Neural cell (in vitro differentiated cells): ENCODE results near the gene SGPP2. TPM values are rescaled to one million over a fixed set of nuclear protein-coding genes. Genes with fewer than 3 reads are reported as not detected.

Experiments used
- H2AFZ ChIP-seq: fragments of 200-600, 300-800 bp; sonication (generic), shearing (Covaris generic); 2 replicates; pipeline ENCODE4 v1.6.0; 2014; ENCODE audit warnings: low read depth, mild to moderate bottlenecking, antibody characterized with exemption, low read length, moderate library complexity
- H3F3A ChIP-seq: fragments of 200-600 bp; shearing (Covaris generic); 2 replicates; pipeline ENCODE4 v1.6.1; 2016; ENCODE audit warnings: mild to moderate bottlenecking, moderate library complexity, mixed read lengths, antibody characterized with exemption, low read length; ENCODE audit not compliant: insufficient read depth, poor library complexity, severe bottlenecking
- H3K27ac ChIP-seq: fragments of 200-600, 300-800 bp; sonication (generic), shearing (Covaris generic); 2 replicates; pipeline ENCODE4 v1.5.1; 2014; ENCODE audit warnings: mild to moderate bottlenecking, low read length, moderate library complexity
- H3K27me3 ChIP-seq: fragments of 300-800, 200-600 bp; sonication (generic), shearing (Covaris generic); 2 replicates; pipeline ENCODE4 v1.6.0; 2014; ENCODE audit warnings: mild to moderate bottlenecking, low read depth, low read length, moderate library complexity; ENCODE audit not compliant: insufficient read depth
- H3K36me3 ChIP-seq: fragments of 300-800, 200-600 bp; sonication (generic), shearing (Covaris generic); 2 replicates; pipeline ENCODE4 v1.5.1; 2014; ENCODE audit warnings: mild to moderate bottlenecking, antibody characterized with exemption, low read length, moderate library complexity; ENCODE audit not compliant: insufficient read depth
- H3K4me2 ChIP-seq: fragments of 300-800, 200-600 bp; sonication (generic), shearing (Covaris generic); 2 replicates; pipeline ENCODE4 v1.6.0; 2014; ENCODE audit warnings: mild to moderate bottlenecking, low read length
- H3K4me3 ChIP-seq: fragments of 300-800, 200-600 bp; sonication (generic), shearing (Covaris generic); 2 replicates; pipeline ENCODE4 v1.5.1; 2014; ENCODE audit warnings: mild to moderate bottlenecking, low read length, moderate library complexity
- H3K79me2 ChIP-seq: fragments of 200-600 bp; shearing (Covaris generic); replicated peaks from 2 replicates; pipeline ENCODE4 v1.6.0; 2014; ENCODE audit warnings: mild to moderate bottlenecking, low read length, moderate library complexity; ENCODE audit not compliant: insufficient read depth
- H3K9ac ChIP-seq: fragments of 300-800, 200-600 bp; sonication (generic), shearing (Covaris generic); 2 replicates; pipeline ENCODE4 v1.6.1; 2016; ENCODE audit warnings: mild to moderate bottlenecking, low read length, mixed read lengths
- H3K9me2 ChIP-seq: fragments of 200-600 bp; shearing (Covaris generic); 2 replicates; pipeline ENCODE4 v1.6.1; 2016; ENCODE audit warnings: mild to moderate bottlenecking, low read length, mixed read lengths; ENCODE audit not compliant: insufficient read depth
- H3K9me3 ChIP-seq: fragments of 200-600, 300-800 bp; sonication (generic), shearing (Covaris generic); 2 replicates; pipeline ENCODE4 v1.6.1; 2016; ENCODE audit warnings: mild to moderate bottlenecking, mixed run types, low read length, moderate library complexity, mixed read lengths
- H4K20me1 ChIP-seq: fragments of 200-600 bp; shearing (Covaris generic); 2 replicates; pipeline ENCODE4 v1.6.1; 2016; ENCODE audit warnings: mild to moderate bottlenecking, mixed run types; ENCODE audit not compliant: insufficient read depth
- CTCF ChIP-seq: fragments of 450-650 bp; IDR thresholded peaks from 2 replicates; pipeline ENCODE4 v1.5.1; 2014; ENCODE audit warnings: antibody characterized with exemption, mild to moderate bottlenecking, moderate library complexity; ENCODE audit not compliant: poor library complexity, severe bottlenecking
- EP300 ChIP-seq: fragments of 450-650 bp; conservative IDR thresholded peaks from 2 replicates; pipeline ENCODE4 v1.6.1; 2014; ENCODE audit warnings: antibody characterized with exemption, mild to moderate bottlenecking, moderate library complexity; ENCODE audit not compliant: poor library complexity, severe bottlenecking
- EZH2 ChIP-seq: fragments of 200-600, 300-800 bp; shearing (Covaris generic), sonication (generic); IDR thresholded peaks from 2 replicates; pipeline ENCODE4 v1.6.1; 2014; ENCODE audit warnings: antibody characterized with exemption, low read length, borderline replicate concordance, mild to moderate bottlenecking; ENCODE audit not compliant: insufficient read depth, poor library complexity, severe bottlenecking
- MXI1 ChIP-seq: fragments of 450-650 bp; conservative IDR thresholded peaks from 2 replicates; pipeline ENCODE4 v1.6.1; 2014; ENCODE audit warnings: antibody characterized with exemption, mild to moderate bottlenecking; ENCODE audit not compliant: poor library complexity, severe bottlenecking
- POLR2AphosphoS5 ChIP-seq: IDR thresholded peaks from 2 replicates; pipeline ENCODE4 v1.6.1; 2012
- RAD21 ChIP-seq: fragments of 450-650 bp; conservative IDR thresholded peaks from 2 replicates; pipeline ENCODE4 v1.6.1; 2014; ENCODE audit warnings: antibody characterized with exemption, mild to moderate bottlenecking, moderate library complexity
- REST ChIP-seq: IDR thresholded peaks from 2 replicates; pipeline ENCODE4 v1.6.1; 2012; ENCODE audit warnings: borderline replicate concordance
- SMC3 ChIP-seq: fragments of 450-650 bp; conservative IDR thresholded peaks from 2 replicates; pipeline ENCODE4 v1.6.1; 2014; ENCODE audit warnings: antibody characterized with exemption, mild to moderate bottlenecking, moderate library complexity; ENCODE audit not compliant: poor library complexity
- TAF1 ChIP-seq: IDR thresholded peaks from 2 replicates; pipeline ENCODE4 v1.6.1; 2012; ENCODE audit warnings: low read depth
- polyA plus RNA-seq: library from polyadenylated mRNA; depleted of rRNA; stranded (reverse); fragments of >200 nt; gene quantifications from 2 replicates; pipeline ENCODE4 v1.2.3, GENCODE V29; 2014

The SGPP2 gene
- polyA plus RNA-seq, 1 donor from 2014 or later = 0.38 TPM

- no peak overlapping the region for H3K4me2 ChIP-seq
- TF ChIP-seq CTCF = no peak
- TF ChIP-seq TAF1 = no peak
- TF ChIP-seq POLR2AphosphoS5 = no peak
- no peak for TF ChIP-seq RAD21
- no peaks in the 10 kb centered on the region for H3K9me2 ChIP-seq
- H3K36me3 ChIP-seq = no peaks in the 10 kb centered on the region
- no peak overlapping the region for H3K27ac ChIP-seq
- no peaks in the 10 kb centered on the region for H3K9me3 ChIP-seq
- no peak overlapping the region for H2AFZ ChIP-seq
- no peak overlapping the region for H3K9ac ChIP-seq
- no peaks in the 10 kb centered on the region for H3K27me3 ChIP-seq
- H3K79me2 ChIP-seq = no peaks in the 10 kb centered on the region
- H3F3A ChIP-seq = no peaks in the 10 kb centered on the region
- H4K20me1 ChIP-seq = no peaks in the 10 kb centered on the region
- no peak overlapping the region for H3K4me3 ChIP-seq
Measured at GRCh38 chr2:222440673-222441422, 16.5 kb downstream of the SGPP2 start.

- no peaks in the 10 kb centered on the region for H3K9me2 ChIP-seq
- H3K4me2 ChIP-seq = no peak overlapping the region
- H3K9me3 ChIP-seq = no peaks in the 10 kb centered on the region
- H4K20me1 ChIP-seq = no peaks in the 10 kb centered on the region
- no peak overlapping the region for H3K4me3 ChIP-seq
- H3K36me3 ChIP-seq = no peaks in the 10 kb centered on the region
- H2AFZ ChIP-seq = no peak overlapping the region
- H3K27ac ChIP-seq = no peak overlapping the region
- H3K9ac ChIP-seq = no peak overlapping the region
- no peaks in the 10 kb centered on the region for H3F3A ChIP-seq
- no peaks in the 10 kb centered on the region for H3K79me2 ChIP-seq
- TF ChIP-seq RAD21 (no peak), CTCF (no peak), TAF1 (no peak)
- no peaks in the 10 kb centered on the region for H3K27me3 ChIP-seq
Measured at GRCh38 chr2:222442665-222443064, 18.3 kb downstream of the SGPP2 start.

- H3K27me3 ChIP-seq = no peaks in the 10 kb centered on the region
- no peaks in the 10 kb centered on the region for H3K9me3 ChIP-seq
- H3K27ac ChIP-seq = no peak overlapping the region
- H3K4me2 ChIP-seq = no peak overlapping the region
- no peak overlapping the region for H3K9ac ChIP-seq
- no peak for TF ChIP-seq SMC3
- TF ChIP-seq TAF1 = no peak
- TF ChIP-seq EZH2 = no peak
- TF ChIP-seq MXI1 = no peak
- TF ChIP-seq POLR2AphosphoS5 = no peak
- TF ChIP-seq RAD21 = no peak
- no peak for TF ChIP-seq REST
- no peak for TF ChIP-seq EP300
- TF ChIP-seq CTCF = no peak
- H2AFZ ChIP-seq = no peak overlapping the region
- H3K4me3 ChIP-seq = no peak overlapping the region
- no peaks in the 10 kb centered on the region for H4K20me1 ChIP-seq
- H3K9me2 ChIP-seq = no peaks in the 10 kb centered on the region
- no peaks in the 10 kb centered on the region for H3K79me2 ChIP-seq
- no peaks in the 10 kb centered on the region for H3F3A ChIP-seq
- no peaks in the 10 kb centered on the region for H3K36me3 ChIP-seq
Measured at GRCh38 chr2:222445227-222445626, 20.9 kb downstream of the SGPP2 start.
